NCI-H1105 treated with DMSO at 0.1 percent for 48 hours (cell line): ENCODE measurements around the gene INPP5J.

ENCODE experiments used
- DNase-seq: peaks from one replicate; lab custom pipeline; 2025; lab: John Stamatoyannopoulos, UW

Gene INPP5J

DNA sequence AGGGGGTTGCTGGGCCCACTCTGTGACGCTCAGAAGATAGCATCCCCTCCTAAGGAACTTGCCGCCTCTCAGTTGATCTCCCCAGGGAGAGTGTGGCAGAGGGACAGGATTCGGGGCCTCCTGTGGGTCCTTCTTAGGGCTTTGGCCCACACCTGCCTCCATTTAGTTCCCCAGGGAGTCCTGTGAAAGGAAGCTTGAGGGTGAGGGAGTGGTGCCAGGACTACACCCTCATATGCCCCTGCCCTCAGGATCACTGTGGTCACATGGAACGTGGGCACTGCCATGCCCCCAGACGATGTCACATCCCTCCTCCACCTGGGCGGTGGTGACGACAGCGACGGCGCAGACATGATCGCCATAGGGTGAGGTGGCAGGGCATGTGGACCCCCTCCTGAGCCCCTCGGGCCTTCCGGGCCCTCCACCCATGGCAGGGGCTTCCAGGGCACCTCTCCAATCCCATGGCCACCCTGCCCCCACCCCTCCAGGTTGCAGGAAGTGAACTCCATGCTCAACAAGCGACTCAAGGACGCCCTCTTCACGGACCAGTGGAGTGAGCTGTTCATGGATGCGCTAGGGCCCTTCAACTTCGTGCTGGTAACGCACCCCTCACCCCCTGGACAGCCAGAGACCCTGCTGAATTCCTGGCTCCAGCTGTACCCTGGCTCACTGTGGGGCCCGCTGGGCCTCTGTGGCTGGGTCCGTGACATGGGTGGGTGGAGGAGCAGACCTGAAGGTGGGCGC lies 3.5 kb downstream of the INPP5J start:
- no peak for DNase-seq

DNA sequence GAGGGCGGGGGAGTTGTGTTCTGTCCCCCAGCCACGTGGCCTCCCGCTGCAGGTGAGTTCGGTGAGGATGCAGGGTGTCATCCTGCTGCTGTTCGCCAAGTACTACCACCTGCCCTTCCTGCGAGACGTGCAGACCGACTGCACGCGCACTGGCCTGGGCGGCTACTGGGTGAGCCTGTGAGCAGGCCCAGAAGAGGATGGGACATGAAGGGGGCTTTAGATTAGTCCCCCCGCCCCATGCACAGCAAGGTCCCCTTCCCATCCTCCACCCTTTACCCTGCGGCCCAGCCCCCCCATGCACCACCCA lies 4.1 kb downstream of the INPP5J start:
- DNase-seq, result no peak

DNA sequence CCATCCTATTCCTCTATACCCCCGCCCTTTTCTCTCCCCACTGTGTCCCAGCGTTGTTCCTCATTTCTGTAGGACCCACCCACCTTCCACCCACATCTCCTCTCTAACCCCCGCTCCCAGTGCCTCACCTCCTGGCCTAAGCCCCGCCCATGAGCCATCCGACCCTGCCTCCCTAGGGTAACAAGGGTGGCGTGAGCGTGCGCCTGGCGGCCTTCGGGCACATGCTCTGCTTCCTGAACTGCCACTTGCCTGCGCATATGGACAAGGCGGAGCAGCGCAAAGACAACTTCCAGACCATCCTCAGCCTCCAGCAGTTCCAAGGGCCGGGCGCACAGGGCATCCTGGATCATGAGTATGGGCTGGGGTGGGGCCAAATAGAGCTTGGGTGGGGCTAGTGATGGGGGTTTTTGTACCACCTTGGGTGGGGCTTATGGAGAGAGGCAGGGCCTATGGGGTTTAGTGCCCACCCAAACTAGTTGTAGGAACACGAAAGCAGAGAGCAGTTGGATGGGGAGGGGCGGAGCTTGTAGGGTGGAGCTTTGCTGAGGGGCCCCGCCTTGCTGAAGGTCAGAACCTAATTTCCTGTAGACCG lies 4.5 kb downstream of the INPP5J start:
- DNase-seq, result no peak

DNA sequence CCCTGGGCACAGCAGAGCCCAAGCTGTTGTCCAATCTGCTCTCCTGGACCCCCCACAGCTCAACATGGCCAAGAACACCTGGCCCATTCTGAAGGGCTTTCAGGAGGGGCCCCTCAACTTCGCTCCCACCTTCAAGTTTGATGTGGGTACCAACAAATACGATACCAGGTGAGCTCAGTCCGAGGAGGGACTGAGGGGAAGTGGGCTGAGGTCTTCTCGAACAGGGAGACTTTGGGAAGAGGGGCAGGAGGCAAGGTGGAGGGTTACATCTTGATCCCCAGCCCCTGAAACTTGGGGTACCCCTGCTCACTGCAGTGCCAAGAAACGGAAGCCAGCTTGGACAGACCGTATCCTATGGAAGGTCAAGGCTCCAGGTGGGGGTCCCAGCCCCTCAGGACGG lies 5.4 kb downstream of the INPP5J start:
- DNase-seq, result no peak

DNA sequence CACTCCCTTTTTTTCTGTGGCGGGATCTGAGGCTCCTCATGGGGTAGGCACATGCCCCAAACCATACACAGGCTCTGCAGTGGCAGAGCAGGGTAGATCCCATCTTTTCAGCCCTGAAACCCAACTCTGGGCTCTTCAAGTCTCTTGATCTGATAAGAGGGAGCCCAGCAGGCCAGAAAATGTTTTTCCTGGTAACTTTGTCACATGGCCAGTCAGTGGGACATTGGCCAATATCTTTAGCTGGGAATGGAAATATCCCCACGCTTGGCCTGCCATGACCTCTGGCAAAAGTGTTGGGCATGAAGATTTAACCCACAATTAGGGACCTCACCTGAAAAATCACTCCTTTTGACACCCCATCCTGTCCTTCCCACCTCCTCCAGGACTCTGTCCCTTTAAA lies 8.1 kb downstream of the INPP5J start:
- no peak for DNase-seq

DNA sequence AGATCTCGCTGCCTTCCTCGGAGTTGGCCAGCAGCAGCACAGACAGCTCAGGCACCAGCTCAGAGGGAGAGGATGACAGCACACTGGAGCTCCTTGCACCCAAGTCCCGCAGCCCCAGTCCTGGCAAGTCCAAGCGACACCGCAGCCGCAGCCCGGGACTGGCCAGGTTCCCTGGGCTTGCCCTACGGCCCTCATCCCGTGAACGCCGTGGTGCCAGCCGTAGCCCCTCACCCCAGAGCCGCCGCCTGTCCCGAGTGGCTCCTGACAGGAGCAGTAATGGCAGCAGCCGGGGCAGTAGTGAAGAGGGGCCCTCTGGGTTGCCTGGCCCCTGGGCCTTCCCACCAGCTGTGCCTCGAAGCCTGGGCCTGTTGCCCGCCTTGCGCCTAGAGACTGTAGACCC lies 11.1 kb downstream of the INPP5J start:
- DNase-seq, result no peak

DNA sequence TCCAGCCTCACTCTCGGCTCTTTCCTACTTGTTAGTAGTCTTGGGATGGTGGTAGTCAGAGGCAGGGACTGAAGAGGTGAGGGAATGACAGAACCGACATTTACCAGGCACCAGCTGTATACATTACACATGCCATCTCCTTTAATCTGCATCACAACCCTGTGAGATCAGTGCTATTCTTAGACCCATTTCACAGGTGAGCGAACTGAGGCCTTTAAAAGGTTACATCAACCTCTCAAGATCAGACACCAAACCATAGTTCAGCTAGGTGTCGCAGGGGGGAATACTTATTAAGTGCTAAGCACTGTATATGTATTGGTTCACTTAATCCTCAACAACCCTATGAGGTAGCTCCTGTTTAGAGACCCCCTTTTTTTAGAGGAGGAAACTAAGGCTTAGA lies 11.9 kb downstream of the INPP5J start:
- no peak for DNase-seq

DNA sequence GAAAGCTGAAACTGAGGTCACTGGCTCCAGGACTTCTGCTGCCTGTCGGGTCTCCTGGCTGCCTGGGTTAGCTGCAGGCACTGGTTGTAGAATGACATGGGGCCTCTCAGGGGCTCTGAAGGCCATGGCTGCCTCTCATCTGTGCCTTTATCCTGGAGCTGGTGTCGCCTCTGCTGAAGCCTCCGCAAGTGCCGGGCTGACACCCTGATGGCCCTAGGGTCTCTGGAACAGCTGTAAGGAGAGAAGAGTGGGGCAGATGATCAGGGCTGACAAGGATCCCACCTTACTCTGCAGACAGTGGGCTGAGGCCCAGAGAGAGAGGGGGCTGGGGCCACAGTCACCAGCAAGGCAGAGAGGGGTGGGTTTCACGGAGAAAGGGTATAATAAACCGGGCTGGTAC lies 12.9 kb downstream of the INPP5J start:
- no peak for DNase-seq

DNA sequence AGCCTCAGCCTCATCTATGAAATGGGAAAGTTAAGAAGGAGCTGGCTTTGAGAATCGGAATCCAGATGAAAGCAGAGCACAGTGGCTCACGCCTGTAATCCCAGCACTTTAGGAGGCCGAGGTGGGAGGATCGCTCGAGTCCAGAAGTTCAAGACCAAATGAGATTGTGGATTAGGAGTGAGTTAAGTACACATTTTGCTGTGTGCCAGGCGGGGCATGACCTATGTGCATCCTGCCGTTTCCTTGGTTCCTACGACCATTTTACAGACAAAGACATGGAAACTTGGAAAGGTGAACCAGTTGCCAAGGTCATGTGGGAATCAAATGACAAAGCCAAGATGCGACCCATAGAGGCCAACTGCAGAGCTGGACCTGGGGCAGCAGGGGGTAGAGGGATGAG lies 13.4 kb downstream of the INPP5J start:
- no peak for DNase-seq

DNA sequence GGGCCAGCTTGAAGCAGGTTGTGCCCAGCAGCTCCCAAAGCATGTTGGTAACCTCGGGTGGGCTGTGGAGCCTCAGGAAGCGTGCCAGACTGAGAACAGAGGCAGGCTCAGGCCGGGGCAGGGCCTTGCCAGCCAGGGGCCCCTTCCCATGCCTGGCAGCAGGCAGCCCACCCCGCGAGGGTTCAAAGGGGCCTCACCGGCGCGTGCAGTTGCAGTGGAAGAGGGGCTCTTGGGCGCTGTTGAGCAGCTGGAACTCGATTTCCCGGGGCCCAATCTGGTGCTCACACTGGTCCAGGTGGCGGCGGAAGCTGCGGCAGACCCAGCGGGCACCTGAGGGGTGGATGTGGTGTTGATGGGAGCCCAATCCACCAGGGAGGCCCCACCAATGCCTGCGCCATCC lies 13.9 kb downstream of the INPP5J start:
- DNase-seq, result no peak

DNA sequence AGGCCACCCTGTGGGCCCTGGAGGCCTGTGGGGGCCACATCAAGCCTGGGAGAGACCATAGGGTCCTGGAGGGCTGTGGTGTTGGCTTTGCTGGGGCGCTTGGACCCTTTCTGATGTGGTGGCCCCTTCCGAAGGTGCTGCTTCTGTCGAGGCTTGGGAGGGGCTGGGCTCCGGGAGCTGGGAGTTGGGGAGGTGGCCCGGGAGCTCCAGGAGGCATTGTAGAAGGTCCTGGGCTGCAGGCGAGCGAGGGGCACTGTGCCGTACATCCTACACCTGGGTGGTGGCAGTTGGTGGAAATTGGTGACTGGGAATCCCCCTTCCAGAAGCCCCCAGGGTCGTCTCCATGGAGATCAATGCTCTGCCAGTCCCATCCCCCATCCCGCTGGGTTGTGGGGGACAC lies 15.0 kb downstream of the INPP5J start:
- no peak for DNase-seq

DNA sequence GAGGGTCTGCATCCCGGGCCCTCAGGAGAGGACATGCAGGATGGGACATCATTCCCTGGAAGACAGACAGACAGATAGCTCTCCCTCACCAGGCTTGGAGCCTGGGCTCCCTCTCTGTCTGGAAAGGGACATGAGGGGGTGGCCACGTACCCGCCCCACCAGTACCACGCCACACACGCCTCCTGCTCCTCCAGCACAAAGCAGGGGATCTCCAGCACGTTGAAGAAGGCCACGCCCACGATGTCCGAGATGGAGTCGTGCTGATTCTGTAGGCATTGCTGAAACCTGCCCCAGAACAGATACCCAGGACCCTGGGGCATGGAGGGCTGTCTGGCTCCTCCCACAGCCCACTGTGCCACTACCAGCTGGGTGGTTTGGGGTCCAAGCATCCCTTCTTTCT lies 15.4 kb downstream of the INPP5J start:
- no peak for DNase-seq

DNA sequence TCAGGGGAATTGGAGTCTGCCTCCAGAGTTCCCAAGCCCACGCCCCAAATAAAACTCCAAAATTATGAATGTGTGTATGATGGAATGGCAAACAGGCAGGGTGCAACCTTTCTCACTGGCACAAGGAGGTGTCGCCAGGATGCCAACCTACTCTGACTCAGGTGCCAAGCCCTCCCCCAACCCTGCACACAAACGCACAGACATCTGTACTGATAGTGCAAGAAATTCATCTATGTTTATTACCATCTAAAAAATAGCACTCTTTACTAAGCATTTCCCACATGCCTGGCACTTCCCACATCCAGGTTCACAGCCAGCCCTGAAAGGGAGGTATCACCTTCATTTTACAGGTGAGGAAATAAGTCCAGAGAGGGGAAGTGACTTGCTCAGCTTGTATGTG lies 16.3 kb downstream of the INPP5J start:
- DNase-seq, result no peak

DNA sequence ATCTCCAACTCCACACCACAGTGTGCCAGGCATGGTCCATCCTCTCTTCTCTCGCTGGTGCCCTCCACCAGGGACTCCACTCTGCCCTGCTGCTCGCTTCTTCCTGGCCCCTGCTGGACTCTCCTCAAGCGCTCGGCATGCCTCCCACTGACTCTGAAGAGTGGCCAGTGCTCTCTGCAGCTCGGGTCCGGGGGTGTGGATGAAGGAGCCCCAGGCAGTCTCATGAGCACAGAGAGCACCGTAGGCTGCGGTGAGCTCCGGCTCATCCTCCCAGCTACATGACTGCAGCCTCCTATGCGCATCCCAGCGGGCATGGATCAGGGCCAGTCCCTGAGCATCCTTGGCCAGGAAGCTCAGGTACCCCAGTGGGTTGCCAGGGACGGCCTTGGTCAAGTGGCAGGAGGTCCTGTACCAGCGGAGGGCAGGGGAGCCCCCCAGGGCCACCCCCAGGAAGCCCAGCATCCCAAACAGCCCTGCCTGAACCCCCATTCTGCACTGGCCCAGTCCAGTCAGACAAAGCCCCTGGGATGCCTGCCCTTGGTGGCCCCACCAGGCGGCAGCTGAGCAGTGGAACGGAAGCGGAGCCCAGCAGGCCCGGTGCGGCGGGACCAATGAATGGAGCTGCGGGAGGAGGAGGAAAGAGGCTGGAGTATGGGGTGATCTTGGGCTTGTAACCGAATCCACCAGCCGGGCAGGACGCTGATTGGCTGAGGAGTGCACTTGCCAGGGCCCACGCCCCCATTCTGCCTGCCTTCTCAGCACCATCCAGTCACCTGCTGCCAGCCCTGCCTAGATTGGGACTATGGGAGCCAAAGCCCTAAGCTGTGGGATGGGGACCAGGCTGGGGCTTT lies 17.3 kb downstream of the INPP5J start, which contains the start of gene PLA2G3:
PLA2G3 (minus strand) TSS at position 643 of the 851 bp plus-strand sequence; CDS start at position 489, 154 bp downstream.
- DNase-seq, result peak; percentile 93

DNA sequence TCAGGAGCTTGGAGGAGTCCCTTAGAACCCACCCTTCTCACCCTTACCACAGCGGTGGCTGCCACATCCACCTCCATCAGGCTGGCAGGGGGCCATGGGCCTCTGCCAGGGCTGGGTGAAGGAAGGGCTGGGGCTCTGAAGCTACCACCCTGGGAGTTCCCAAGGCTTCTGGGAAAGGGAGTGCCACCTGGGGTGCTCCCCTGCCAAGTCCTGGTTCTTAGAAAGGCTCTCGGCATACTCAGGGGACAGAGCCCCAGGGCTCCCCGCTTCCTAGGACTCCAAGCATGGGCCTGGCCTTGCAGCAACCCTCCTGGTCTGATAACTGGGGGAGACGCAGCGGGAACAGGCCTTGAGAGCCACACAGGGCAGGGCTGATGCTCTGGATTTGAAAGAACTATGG lies 18.0 kb downstream of the INPP5J start:
- no peak for DNase-seq

DNA sequence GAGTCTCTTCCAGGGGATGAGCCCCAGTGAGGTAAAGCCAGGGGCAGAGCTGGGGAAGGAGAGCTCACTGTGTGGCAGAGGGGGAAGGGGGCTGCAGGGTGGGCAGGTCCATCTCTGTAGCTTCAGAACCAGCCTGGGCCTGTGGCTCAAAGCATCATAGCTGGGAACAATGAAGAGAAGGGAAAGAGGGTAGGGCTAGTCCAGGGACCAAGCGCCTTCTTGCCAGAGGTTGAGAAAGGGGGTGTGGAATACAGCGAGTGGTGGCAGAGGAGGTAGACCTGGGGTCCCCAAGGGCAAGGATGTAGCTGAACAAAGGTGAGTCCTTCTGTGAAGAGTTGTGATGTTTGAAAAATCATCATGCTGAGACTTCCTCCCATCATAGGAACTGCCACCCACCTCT lies 18.8 kb downstream of the INPP5J start:
- DNase-seq, result no peak

DNA sequence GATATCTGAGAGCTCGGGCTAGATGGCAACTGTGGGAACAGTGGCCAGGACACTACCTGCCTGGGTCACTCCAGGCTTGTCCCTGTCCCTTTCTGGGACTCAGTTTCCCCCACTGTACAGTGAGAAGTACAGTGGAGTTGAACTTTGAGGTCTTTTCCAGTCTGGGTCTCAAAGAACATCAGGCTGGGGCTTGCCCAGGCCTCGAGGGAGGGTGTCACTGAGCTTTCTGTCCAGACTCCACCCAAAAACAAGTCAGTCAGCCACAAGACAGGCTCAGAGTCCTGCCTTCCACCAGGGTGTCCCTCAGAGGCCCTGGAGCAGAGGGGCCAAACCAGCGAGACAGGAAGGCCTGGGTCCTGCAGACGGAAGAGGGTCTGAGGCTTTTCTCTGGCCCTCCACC lies 19.5 kb downstream of the INPP5J start:
- DNase-seq, result no peak

DNA sequence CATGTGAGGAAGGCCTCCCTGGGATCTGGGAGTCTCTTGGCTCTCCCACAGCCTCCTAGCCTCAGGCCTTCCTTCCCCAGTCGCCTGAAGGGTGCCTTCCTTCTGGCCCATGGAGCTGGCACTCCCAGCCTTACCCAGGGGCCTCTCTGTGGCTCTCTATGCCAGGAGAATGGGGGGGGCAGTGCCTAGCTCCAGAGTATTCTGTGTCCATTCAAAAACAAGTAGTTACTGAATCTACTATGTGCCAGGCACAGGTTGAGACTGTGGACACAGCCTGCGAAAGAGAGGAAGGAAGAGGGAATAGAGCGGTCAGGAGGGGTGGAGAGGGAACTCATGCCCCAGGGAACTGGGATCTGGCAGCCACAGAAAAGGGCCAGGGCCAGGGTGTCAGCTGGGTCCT lies 20.3 kb downstream of the INPP5J start:
- no peak for DNase-seq

DNA sequence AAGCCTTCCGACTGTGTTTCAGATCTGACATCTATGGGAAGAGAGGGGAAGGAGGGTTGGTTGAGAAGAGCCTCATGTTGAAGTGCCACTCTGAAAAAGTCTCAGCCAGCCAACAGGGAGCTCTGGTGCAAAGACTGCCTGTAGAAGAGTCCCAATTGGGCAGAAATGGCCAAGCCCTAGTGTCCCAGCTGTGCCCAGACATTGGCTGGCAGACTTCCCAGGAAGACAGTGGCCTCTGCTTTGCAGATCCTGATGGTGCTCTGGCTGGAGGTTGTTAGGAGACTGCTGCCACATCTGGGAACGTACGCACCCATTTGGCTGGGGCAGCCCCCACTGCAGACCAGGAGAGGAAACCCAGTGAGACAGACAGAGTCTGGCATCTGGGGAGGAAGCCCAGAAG lies 20.8 kb downstream of the INPP5J start:
- no peak for DNase-seq

DNA sequence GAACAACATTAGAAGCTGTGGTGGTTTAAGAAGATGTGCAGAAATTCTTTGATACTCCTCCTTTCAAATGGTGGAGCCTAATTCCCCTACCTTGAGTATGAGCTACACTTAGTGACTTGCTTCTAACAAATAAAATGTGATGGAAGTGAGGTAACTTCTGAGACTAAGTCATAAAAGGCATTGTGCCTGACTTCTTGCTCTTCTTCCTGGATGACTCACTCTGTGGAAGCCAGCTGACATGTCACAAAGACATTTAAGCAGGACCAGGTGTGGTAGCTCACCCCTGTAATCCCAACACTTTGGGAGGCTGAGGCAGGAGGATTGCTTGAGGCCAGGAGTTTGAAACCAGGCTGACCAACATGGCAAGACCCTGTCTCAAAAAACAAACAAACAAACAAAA lies 21.5 kb downstream of the INPP5J start:
- DNase-seq, result no peak

DNA sequence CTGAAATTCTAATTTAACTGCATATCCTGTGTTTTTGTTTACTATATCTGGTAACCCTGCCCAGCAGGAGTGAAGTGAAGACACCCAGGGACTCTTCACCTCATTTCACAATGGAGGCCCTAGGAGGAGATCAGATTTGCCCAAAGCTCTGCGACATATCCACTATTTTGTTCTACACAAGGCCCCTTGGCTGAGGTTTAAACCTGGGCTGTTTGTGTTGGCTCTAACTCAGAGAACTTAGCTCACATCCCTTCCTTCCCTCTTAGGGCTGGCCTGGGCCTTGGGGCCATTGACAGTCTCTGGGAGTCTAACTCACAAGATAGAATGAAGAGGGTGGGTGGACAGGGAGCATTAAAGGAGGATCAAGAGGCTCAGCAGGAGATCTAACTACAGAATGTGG lies 25.7 kb downstream of the INPP5J start:
- DNase-seq, result no peak

DNA sequence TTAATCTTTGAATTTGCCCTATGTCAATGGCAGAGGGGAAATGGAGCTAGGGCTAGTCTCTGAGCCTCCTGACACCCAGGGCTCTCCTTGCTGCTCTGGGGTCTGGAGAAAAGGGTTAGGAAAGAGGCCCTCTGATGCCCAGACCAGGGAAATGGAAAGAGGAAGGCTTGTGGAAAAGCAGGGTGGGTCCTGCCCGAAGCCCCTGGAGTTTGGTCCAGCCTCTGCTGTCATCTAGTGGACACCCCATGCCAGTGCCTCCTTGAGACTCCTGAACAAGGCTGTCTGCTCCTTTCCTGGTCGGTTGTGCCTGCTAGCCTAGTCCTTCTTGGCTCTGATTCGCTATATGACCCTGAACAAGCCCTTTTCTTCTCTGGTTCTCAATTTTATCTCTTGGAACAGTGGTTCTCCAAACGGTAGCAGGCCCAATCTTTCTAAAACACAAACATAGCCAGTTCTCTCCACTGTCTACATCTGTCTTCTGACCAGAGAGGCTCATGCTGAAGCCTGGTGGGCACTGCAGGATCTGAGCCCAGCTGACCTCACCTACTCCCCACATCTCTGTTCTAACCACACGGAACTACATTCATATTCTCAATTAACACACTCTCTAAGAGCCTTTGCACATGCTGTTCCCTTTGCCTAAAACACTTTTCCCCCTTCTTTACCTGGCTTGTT lies 26.3 kb downstream of the INPP5J start:
- peak; percentile 62 for DNase-seq

DNA sequence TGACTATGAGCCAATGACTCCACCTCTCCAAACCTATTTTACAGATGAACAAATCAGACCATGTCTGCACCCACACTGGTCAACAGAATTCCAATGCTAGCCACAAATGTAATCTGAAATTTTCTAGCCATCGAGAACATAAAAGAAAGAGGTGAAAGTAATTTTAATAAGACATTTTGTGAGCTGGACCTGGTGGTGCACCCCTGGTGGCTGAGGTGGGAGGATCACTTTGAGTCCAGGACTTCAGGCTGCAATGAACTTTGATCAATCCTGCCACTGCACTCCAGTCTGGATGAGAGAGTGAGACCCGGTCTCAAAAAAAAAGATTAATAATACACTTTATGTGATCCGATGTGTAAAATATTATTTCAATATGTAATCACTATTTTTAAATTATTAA lies 27.8 kb downstream of the INPP5J start:
- no peak for DNase-seq
